ENCODE results near the gene NDUFB6.

NDUFB6 gene

GRCh38 chr9:32571969-32572899 is 725 bp downstream of the NDUFB6 start:
- Histone ChIP-seq H3K4me3 (ENCODE audit: insufficient read depth, low read depth, low read length, poor library complexity, severe bottlenecking) (peak overlapping the region; percentile 79), H3K9me3 (ENCODE audit: control insufficient read depth, low read length) (no peaks in the 10 kb centered on the region), H3K27me3 (replicated peaks; ENCODE audit: control insufficient read depth, insufficient read depth, low read length, poor library complexity, severe bottlenecking) (no peaks in the 10 kb centered on the region), H3K27ac (ENCODE audit: insufficient read depth, low read length, poor library complexity, severe bottlenecking) (peak overlapping the region; percentile 76), H3K4me1 (ENCODE audit: control insufficient read depth, insufficient read depth, low read length, poor library complexity, severe bottlenecking) (peaks cover 9% of the 10 kb centered on the region), H3K36me3 (ENCODE audit: control insufficient read depth, insufficient read depth, low read length) (peaks cover 10% of the 10 kb centered on the region)
- DNase-seq: peak; percentile 49 to 68 (median 65)

- Histone ChIP-seq H3K4me3 (ENCODE audit: insufficient read depth, low read depth, low read length, poor library complexity, severe bottlenecking) (no peak overlapping the region), H3K9me3 (ENCODE audit: control insufficient read depth, low read length) (no peaks in the 10 kb centered on the region), H3K4me1 (ENCODE audit: control insufficient read depth, insufficient read depth, low read length, poor library complexity, severe bottlenecking) (peaks cover 9% of the 10 kb centered on the region), H3K27ac (ENCODE audit: insufficient read depth, low read length, poor library complexity, severe bottlenecking) (no peak overlapping the region), H3K36me3 (ENCODE audit: control insufficient read depth, insufficient read depth, low read length) (peaks cover 24% of the 10 kb centered on the region), H3K27me3 (replicated peaks; ENCODE audit: control insufficient read depth, insufficient read depth, low read length, poor library complexity, severe bottlenecking) (no peaks in the 10 kb centered on the region)
- no peak for DNase-seq
Measured at GRCh38 chr9:32570262-32570661, 2.7 kb downstream of the NDUFB6 start.

DNA sequence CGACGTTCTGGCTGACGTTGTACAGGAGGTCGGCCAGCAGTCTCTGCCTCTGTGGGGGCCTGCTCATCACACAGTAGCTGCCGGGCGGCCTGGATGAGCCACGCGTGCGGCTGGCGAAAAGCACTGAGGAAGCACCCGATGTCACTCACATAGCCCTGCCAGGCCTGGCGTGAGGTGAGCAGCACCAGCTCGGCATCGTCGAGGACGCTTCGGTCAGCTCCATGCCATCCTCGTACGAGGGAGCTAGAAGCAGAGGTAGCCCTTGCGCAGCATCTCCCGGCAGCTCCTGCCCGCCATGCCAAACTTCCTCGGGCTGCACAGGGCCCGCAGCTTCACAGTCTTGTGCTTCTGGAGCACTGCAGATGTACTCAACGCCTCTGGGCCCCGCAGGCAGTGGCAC is 6.2 kb downstream of the NDUFB6 start:
- no peak overlapping the region for H3K4me3 ChIP-seq (ENCODE audit: insufficient read depth, low read depth, low read length, poor library complexity, severe bottlenecking)
- peaks cover 31% of the 10 kb centered on the region for H3K36me3 ChIP-seq (ENCODE audit: control insufficient read depth, insufficient read depth, low read length)
- no peaks in the 10 kb centered on the region for H3K27me3 ChIP-seq (replicated peaks; ENCODE audit: control insufficient read depth, insufficient read depth, low read length, poor library complexity, severe bottlenecking)
- H3K27ac ChIP-seq (ENCODE audit: insufficient read depth, low read length, poor library complexity, severe bottlenecking): no peak overlapping the region
- H3K4me1 ChIP-seq (ENCODE audit: control insufficient read depth, insufficient read depth, low read length, poor library complexity, severe bottlenecking): peaks cover 5% of the 10 kb centered on the region
- no peak for DNase-seq
- no peaks in the 10 kb centered on the region for H3K9me3 ChIP-seq (ENCODE audit: control insufficient read depth, low read length)

- Histone ChIP-seq H3K36me3 (ENCODE audit: control insufficient read depth, insufficient read depth, low read length) (peaks cover 31% of the 10 kb centered on the region), H3K9me3 (ENCODE audit: control insufficient read depth, low read length) (no peaks in the 10 kb centered on the region), H3K27me3 (replicated peaks; ENCODE audit: control insufficient read depth, insufficient read depth, low read length, poor library complexity, severe bottlenecking) (no peaks in the 10 kb centered on the region), H3K4me1 (ENCODE audit: control insufficient read depth, insufficient read depth, low read length, poor library complexity, severe bottlenecking) (no peaks in the 10 kb centered on the region), H3K4me3 (ENCODE audit: insufficient read depth, low read depth, low read length, poor library complexity, severe bottlenecking) (no peak overlapping the region), H3K27ac (ENCODE audit: insufficient read depth, low read length, poor library complexity, severe bottlenecking) (no peak overlapping the region)
- no peak for DNase-seq
Measured at GRCh38 chr9:32565967-32566366, 7.0 kb downstream of the NDUFB6 start.

GRCh38 chr9:32558408-32558934 is 14.5 kb downstream of the NDUFB6 start:
- no peaks in the 10 kb centered on the region for H3K9me3 ChIP-seq (ENCODE audit: control insufficient read depth, low read length)
- H3K27ac ChIP-seq (ENCODE audit: insufficient read depth, low read length, poor library complexity, severe bottlenecking): no peak overlapping the region
- H3K36me3 ChIP-seq (ENCODE audit: control insufficient read depth, insufficient read depth, low read length): no peaks in the 10 kb centered on the region
- H3K4me1 ChIP-seq (ENCODE audit: control insufficient read depth, insufficient read depth, low read length, poor library complexity, severe bottlenecking): no peaks in the 10 kb centered on the region
- no peak overlapping the region for H3K4me3 ChIP-seq (ENCODE audit: insufficient read depth, low read depth, low read length, poor library complexity, severe bottlenecking)
- no peak for DNase-seq
- no peaks in the 10 kb centered on the region for H3K27me3 ChIP-seq (replicated peaks; ENCODE audit: control insufficient read depth, insufficient read depth, low read length, poor library complexity, severe bottlenecking)

- Histone ChIP-seq H3K27ac (ENCODE audit: insufficient read depth, low read length, poor library complexity, severe bottlenecking) (no peak overlapping the region), H3K9me3 (ENCODE audit: control insufficient read depth, low read length) (no peaks in the 10 kb centered on the region), H3K4me3 (ENCODE audit: insufficient read depth, low read depth, low read length, poor library complexity, severe bottlenecking) (no peak overlapping the region), H3K36me3 (ENCODE audit: control insufficient read depth, insufficient read depth, low read length) (no peaks in the 10 kb centered on the region), H3K27me3 (replicated peaks; ENCODE audit: control insufficient read depth, insufficient read depth, low read length, poor library complexity, severe bottlenecking) (no peaks in the 10 kb centered on the region), H3K4me1 (ENCODE audit: control insufficient read depth, insufficient read depth, low read length, poor library complexity, severe bottlenecking) (peaks cover 15% of the 10 kb centered on the region)
- DNase-seq: no peak
Measured at GRCh38 chr9:32554591-32554990, 18.4 kb downstream of the NDUFB6 start.

- H3K4me1 ChIP-seq (ENCODE audit: control insufficient read depth, insufficient read depth, low read length, poor library complexity, severe bottlenecking): peaks cover 15% of the 10 kb centered on the region
- no peak overlapping the region for H3K27ac ChIP-seq (ENCODE audit: insufficient read depth, low read length, poor library complexity, severe bottlenecking)
- DNase-seq: no peak
Measured at GRCh38 chr9:32554107-32554506, 18.9 kb downstream of the NDUFB6 start.

DNA sequence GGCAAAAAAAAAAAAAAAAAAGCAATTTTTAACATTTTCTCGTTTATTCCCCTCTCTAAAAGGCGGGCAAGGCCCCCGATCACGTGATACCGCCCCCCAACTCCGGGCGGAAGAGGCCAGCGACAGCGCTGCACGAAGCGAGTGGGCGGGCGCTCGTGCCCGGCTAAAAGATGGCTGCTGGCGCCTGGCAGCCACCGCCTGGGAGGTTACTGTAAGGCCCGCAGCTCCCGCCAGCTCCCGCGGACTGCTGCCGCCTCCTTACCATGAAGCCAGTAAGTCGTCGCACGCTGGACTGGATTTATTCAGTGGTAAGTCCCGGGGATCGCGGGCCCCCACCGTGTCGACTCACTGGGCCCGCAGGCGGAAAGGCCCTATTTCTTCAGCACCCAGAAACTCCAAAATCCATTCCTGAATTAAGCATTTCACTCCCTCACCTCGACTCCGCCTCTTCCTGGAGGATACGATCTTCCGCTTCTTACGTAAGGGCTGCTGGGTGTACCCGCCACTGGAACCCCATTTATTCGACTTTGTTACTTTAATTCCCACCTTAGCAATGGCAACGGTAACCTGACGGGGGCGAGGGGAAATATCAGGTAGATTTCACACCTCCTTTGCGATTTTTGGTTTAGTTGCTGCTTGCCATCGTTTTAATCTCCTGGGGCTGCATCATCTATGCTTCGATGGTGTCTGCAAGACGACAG is 20.6 kb downstream of the NDUFB6 start, which contains the start of the genes SMIM27 and TOPORS:
TSS of gene SMIM27 (plus strand) at position 156 of the 701 bp plus-strand sequence. CDS start at position 264, 108 bp downstream.
TSS of gene TOPORS (minus strand) at position 415 of the 701 bp plus-strand sequence. CDS start at position 265, 150 bp downstream.
- H3K27me3 ChIP-seq (replicated peaks; ENCODE audit: control insufficient read depth, insufficient read depth, low read length, poor library complexity, severe bottlenecking): no peaks in the 10 kb centered on the region
- no peaks in the 10 kb centered on the region for H3K36me3 ChIP-seq (ENCODE audit: control insufficient read depth, insufficient read depth, low read length)
- peak within 1 kb of the TSS; percentile 94 for H3K27ac ChIP-seq (ENCODE audit: insufficient read depth, low read length, poor library complexity, severe bottlenecking)
- no peaks in the 10 kb centered on the region for H3K9me3 ChIP-seq (ENCODE audit: control insufficient read depth, low read length)
- H3K4me3 ChIP-seq (ENCODE audit: insufficient read depth, low read depth, low read length, poor library complexity, severe bottlenecking): peak within 1 kb of the TSS; percentile 90
- H3K4me1 ChIP-seq (ENCODE audit: control insufficient read depth, insufficient read depth, low read length, poor library complexity, severe bottlenecking): peaks cover 15% of the 10 kb centered on the region
- peak; percentile 80 to 88 (median 86) for DNase-seq

More at GRCh38 chr9:32554107-32554506, 18.9 kb downstream of the NDUFB6 start:
- Histone ChIP-seq H3K27me3 (replicated peaks; ENCODE audit: control insufficient read depth, insufficient read depth, low read length, poor library complexity, severe bottlenecking) (no peaks in the 10 kb centered on the region), H3K4me3 (ENCODE audit: insufficient read depth, low read depth, low read length, poor library complexity, severe bottlenecking) (no peak overlapping the region), H3K9me3 (ENCODE audit: control insufficient read depth, low read length) (no peaks in the 10 kb centered on the region), H3K36me3 (ENCODE audit: control insufficient read depth, insufficient read depth, low read length) (no peaks in the 10 kb centered on the region)

- no peaks in the 10 kb centered on the region for H3K27me3 ChIP-seq (replicated peaks; ENCODE audit: control insufficient read depth, insufficient read depth, low read length, poor library complexity, severe bottlenecking)
- H3K9me3 ChIP-seq (ENCODE audit: control insufficient read depth, low read length): no peaks in the 10 kb centered on the region
- H3K4me1 ChIP-seq (ENCODE audit: control insufficient read depth, insufficient read depth, low read length, poor library complexity, severe bottlenecking): peaks cover 15% of the 10 kb centered on the region
- peak overlapping the region; percentile 90 for H3K4me3 ChIP-seq (ENCODE audit: insufficient read depth, low read depth, low read length, poor library complexity, severe bottlenecking)
- peak overlapping the region; percentile 94 for H3K27ac ChIP-seq (ENCODE audit: insufficient read depth, low read length, poor library complexity, severe bottlenecking)
- peak in 2 of 3 donors; percentile 18 to 26 for DNase-seq
- no peaks in the 10 kb centered on the region for H3K36me3 ChIP-seq (ENCODE audit: control insufficient read depth, insufficient read depth, low read length)
Measured at GRCh38 chr9:32551276-32552051, 21.5 kb downstream of the NDUFB6 start.
